Activated CD8-positive, alpha-beta memory T cell treated with anti-CD3 and anti-CD28 coated beads, Interleukin-2, amount 10 ng/mL, durations not matched to agents 7 days and 5 days (primary cell): ENCODE data around the gene CHSY3. TPM values are rescaled to one million over a fixed set of nuclear protein-coding genes. Genes with fewer than 3 reads are reported as not detected.

ENCODE experiments used
- ATAC-seq: fragments of 150-1000 bp; cut with Tn5 transposase; one replicate; pipeline ENCODE4 v1.10.0; 2021; ENCODE audit warnings: moderate library complexity
- CTCF ChIA-PET: fragments of 350-600 bp; sonication (Branson Sonifier 250); formaldehyde crosslinking; loops from one replicate; lab custom pipeline; 2021; ENCODE audit warnings: antibody characterized with exemption; lab: Charles Lee
- DNase-seq: peaks from one replicate; pipeline ENCODE4 v3.0.0-alpha.2; 2020
- H3K27ac Mint-ChIP-seq: one replicate; pipeline ENCODE4 v1.8.0; 2021; ENCODE audit warnings: mild to moderate bottlenecking, mixed read lengths
- H3K27me3 Mint-ChIP-seq: one replicate; pipeline ENCODE4 v1.8.0; 2021; ENCODE audit warnings: mixed read lengths
- H3K36me3 Mint-ChIP-seq: one replicate; pipeline ENCODE4 v1.8.0; 2021; ENCODE audit warnings: mild to moderate bottlenecking, mixed read lengths
- H3K4me1 Mint-ChIP-seq: one replicate; pipeline ENCODE4 v1.8.0; 2021; ENCODE audit warnings: mixed read lengths
- H3K4me3 Mint-ChIP-seq: one replicate; pipeline ENCODE4 v1.8.0; 2021; ENCODE audit warnings: mild to moderate bottlenecking, moderate library complexity, mixed read lengths
- H3K9me3 Mint-ChIP-seq: one replicate; pipeline ENCODE4 v1.8.0; 2022; ENCODE audit warnings: low read depth, mixed read lengths
- total RNA-seq, 2 experiments: library from RNA; stranded (reverse); gene quantifications; one replicate each; pipeline ENCODE4 v1.2.3, GENCODE V29; 2021

Gene CHSY3
- total RNA-seq, 2 experiments from 2014 or later, result not detected

DNA sequence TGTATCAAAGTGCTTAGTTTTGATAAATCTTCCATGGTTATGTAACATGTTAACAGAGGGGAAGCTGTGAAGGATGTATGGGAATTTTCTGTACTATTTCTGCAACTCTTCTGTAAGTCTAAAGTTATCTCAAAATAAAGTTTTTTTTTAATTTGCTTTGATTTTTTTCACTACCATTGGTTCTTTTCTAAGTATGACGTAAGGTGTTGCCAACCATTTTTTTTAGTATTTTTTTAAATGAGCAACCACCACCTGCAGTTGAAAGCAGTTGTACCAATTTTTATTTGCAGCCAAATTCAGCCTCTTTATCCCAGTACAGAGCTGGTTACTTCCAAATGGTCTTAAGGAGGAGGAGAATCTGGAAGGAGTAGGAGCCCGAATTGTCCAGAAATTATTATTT, 192.2 kb downstream of the CHSY3 start:
- no peaks in the 10 kb centered on the region for H3K4me1 Mint-ChIP-seq
- DNase-seq (no peak), ATAC-seq (no peak)
- no peak overlapping the region for H3K4me3 Mint-ChIP-seq
- no peak overlapping the region for H3K27ac Mint-ChIP-seq
- H3K36me3 Mint-ChIP-seq, result no peaks in the 10 kb centered on the region
- CTCF ChIA-PET, result no interaction called here
- H3K9me3 Mint-ChIP-seq, result no peaks in the 10 kb centered on the region
- no peaks in the 10 kb centered on the region for H3K27me3 Mint-ChIP-seq

DNA sequence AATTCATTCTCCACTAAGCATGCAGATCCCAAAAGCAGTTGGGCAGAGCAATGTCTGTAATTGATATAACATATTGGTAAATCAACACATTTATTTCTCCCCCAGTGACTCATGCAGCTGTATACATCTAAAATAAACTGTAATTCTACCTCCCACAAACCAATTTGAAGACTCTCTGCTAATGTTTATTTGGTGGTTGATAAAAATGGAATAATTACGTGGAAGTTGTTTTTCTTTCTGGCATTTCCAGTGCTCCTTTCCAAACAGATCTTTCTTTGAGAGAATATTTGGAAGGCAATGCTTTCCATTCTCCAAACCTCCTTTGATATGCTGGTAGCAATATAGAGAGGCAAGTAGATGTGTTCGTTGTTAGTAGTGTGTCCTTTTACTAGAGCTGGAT, 194.7 kb downstream of the CHSY3 start:
- Mint-ChIP-seq H3K27ac (no peak overlapping the region), H3K36me3 (no peaks in the 10 kb centered on the region), H3K27me3 (no peaks in the 10 kb centered on the region), H3K4me1 (no peaks in the 10 kb centered on the region), H3K4me3 (no peak overlapping the region), H3K9me3 (no peaks in the 10 kb centered on the region)
- ATAC-seq (no peak), DNase-seq (no peak)
- CTCF ChIA-PET, result no interaction called here

DNA sequence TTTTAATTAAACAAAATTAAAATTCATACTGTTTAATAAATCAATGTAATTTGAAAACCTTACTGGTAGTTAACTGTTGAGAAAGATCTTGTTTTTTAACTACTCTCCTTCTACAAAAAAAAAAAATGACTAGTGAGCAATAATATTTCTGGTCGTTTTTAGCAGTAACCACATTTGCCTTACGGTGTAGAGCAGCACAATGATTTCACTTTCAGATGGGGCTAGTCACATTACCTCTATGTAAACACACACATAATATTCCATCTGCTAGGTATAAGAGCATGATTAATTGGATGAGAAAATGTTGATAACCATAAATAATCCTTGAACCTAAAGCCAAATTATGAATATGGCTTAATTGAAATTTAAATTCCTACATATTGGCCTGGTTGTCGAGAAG, 198.1 kb downstream of the CHSY3 start:
- no peak overlapping the region for H3K4me3 Mint-ChIP-seq
- CTCF ChIA-PET, result no interaction called here
- no peaks in the 10 kb centered on the region for H3K9me3 Mint-ChIP-seq
- DNase-seq (no peak), ATAC-seq (no peak)
- H3K36me3 Mint-ChIP-seq, result no peaks in the 10 kb centered on the region
- H3K27ac Mint-ChIP-seq, result no peak overlapping the region
- no peaks in the 10 kb centered on the region for H3K4me1 Mint-ChIP-seq
- H3K27me3 Mint-ChIP-seq, result no peaks in the 10 kb centered on the region

DNA sequence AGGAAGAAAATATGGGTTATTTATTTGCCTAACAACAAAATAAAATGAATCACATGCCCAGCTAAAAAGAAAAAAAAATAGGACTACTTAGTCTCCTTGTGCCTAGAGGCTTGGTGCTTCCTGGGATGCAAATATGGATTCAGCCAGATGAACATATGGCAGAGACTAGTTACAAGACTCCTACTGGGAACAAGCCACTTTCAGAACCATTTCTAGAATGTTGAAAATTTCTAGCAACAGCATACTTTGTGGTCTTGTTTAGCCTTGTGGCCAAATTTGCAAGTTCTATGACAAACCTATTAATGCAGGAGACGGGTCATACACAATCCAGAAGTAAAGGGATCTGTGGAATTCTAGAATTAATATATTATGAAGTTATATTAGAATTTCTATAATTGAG, 198.7 kb downstream of the CHSY3 start:
- Mint-ChIP-seq H3K9me3 (no peaks in the 10 kb centered on the region), H3K4me3 (no peak overlapping the region), H3K36me3 (no peaks in the 10 kb centered on the region), H3K27me3 (no peaks in the 10 kb centered on the region), H3K4me1 (no peaks in the 10 kb centered on the region), H3K27ac (no peak overlapping the region)
- DNase-seq (no peak), ATAC-seq (no peak)
- CTCF ChIA-PET, result no interaction called here

DNA sequence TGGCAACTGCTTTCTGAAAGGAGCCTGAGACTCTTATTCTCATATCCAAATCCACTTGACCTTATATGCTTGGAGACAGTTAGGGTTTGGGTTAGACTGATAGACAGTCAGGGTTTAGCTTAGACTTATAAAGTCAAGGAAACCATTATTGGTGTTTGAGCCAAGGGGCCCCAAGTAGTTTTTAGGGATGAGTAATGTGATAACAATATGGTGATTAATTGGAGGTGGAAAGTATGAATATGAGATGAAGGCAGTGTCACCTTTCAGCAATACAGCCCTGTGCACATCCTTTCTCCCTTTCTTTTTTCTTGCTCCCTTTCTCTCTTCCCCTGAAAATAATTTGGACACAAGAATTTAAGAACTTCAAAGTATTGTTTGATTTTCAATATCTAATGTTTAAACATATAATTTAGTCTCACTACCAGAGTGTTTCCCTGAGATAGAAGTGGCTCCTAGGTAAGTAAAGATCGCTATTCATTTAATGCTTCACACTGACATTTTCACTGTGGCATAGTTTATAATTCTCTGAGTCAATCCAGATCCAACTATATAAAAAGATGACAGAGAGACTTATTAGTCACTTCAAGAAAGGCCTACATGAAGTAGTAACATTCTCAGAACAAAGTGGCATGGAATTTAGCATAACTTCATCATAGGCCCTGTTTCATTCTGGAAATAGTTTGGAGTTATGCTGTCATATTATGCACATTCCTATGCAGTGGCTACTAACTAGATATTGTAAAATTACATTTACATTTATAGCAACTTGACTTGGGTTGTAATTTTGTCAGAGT, 200.8 kb downstream of the CHSY3 start:
- DNase-seq (no peak), ATAC-seq (no peak)
- H3K9me3 Mint-ChIP-seq, result no peaks in the 10 kb centered on the region
- CTCF ChIA-PET, result no interaction called here
- H3K27me3 Mint-ChIP-seq, result no peaks in the 10 kb centered on the region
- H3K4me1 Mint-ChIP-seq, result no peaks in the 10 kb centered on the region
- no peak overlapping the region for H3K27ac Mint-ChIP-seq
- H3K4me3 Mint-ChIP-seq, result no peak overlapping the region
- H3K36me3 Mint-ChIP-seq, result no peaks in the 10 kb centered on the region

DNA sequence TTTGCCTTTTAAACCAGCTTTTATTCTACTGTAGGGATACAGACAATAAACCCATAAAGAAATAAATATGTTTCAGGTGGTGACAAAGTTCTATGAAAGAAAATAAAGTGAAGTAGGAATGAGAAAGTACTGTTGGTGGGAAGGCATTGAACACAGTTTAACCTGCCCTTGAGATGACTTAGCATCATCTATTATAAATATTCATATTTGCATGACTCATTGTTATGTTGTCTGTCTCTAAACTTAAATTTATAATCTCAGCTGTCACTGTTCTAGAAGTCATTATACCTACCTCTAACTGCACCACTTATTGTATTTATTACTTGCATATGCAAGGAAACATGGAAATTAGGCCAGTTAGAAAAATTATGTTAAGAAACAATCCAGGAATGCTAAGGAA, 202.2 kb downstream of the CHSY3 start:
- Mint-ChIP-seq H3K27me3 (no peaks in the 10 kb centered on the region), H3K4me1 (no peaks in the 10 kb centered on the region), H3K27ac (no peak overlapping the region), H3K4me3 (no peak overlapping the region), H3K36me3 (no peaks in the 10 kb centered on the region), H3K9me3 (no peaks in the 10 kb centered on the region)
- CTCF ChIA-PET, result no interaction called here
- DNase-seq (no peak), ATAC-seq (no peak)

DNA sequence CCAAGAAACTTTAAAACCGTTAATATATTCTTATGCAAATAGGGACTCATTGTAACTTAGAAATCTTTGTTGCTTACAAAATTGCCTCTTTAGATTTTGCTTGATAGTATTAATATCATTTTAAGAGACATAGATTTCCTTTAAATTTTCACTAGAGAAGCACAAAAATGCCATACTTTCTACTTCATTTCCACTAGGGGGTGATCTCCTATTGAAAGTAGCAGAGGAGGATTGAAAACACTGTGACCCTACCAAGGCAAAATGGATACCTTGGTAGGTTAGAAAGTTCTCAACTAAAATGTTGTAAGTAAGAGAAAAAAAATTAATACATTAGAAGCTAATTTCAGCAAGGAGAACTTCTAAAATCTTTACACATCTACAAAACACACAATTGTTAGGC, 204.9 kb downstream of the CHSY3 start:
- DNase-seq, result no peak

DNA sequence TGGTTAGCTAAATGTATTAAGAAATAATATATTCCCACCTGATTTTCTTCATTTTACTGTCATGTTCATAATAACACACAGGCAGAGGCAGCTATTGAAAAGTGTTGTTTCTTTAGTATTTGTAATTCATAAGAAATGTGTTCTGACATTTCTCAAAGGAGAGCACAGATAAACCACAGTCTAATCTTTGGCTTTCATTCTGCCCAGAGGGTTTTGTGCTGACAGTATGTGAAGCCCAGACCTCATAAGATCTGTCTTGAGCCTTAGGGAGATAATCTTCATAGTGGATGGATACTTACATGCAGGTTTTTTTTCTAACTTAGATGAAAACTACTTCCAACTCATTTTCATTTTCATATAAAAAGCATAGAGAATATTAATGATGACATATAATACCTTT, 206.1 kb downstream of the CHSY3 start:
- ATAC-seq (no peak), DNase-seq (no peak)
- H3K9me3 Mint-ChIP-seq, result no peaks in the 10 kb centered on the region
- no peaks in the 10 kb centered on the region for H3K36me3 Mint-ChIP-seq
- no peaks in the 10 kb centered on the region for H3K27me3 Mint-ChIP-seq
- H3K27ac Mint-ChIP-seq, result no peak overlapping the region
- no peaks in the 10 kb centered on the region for H3K4me1 Mint-ChIP-seq
- H3K4me3 Mint-ChIP-seq, result no peak overlapping the region
- CTCF ChIA-PET, result no interaction called here

More for the DNA sequence above, 204.9 kb downstream of the CHSY3 start:
- no peaks in the 10 kb centered on the region for H3K36me3 Mint-ChIP-seq
- no peaks in the 10 kb centered on the region for H3K27me3 Mint-ChIP-seq
- no peak overlapping the region for H3K27ac Mint-ChIP-seq
- no peak overlapping the region for H3K4me3 Mint-ChIP-seq
- ATAC-seq, result no peak
- H3K9me3 Mint-ChIP-seq, result no peaks in the 10 kb centered on the region
- CTCF ChIA-PET, result no interaction called here
- H3K4me1 Mint-ChIP-seq, result no peaks in the 10 kb centered on the region

DNA sequence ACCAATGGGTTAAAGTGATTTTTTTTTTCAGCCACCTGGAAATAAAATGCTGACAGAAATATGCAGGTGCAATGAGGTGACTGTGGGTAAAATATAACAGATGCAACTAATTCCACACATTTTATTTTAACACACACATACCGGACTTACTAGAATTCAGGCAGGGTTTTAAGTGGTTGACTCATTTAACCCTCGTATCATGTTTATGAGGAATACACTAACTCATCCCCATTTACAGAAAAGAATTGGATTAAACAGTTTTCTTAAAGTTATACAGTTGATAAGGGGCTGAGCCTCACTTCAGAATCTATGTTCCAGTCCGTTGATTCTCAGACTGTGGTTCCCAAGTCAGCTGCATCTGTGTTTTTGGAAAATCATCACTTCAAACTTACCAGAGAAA, 207.5 kb downstream of the CHSY3 start:
- no peak for ATAC-seq
- Mint-ChIP-seq H3K4me3 (no peak overlapping the region), H3K4me1 (no peaks in the 10 kb centered on the region), H3K27me3 (no peaks in the 10 kb centered on the region), H3K9me3 (no peaks in the 10 kb centered on the region), H3K36me3 (no peaks in the 10 kb centered on the region), H3K27ac (no peak overlapping the region)
- DNase-seq, result no peak
- CTCF ChIA-PET, result no interaction called here

DNA sequence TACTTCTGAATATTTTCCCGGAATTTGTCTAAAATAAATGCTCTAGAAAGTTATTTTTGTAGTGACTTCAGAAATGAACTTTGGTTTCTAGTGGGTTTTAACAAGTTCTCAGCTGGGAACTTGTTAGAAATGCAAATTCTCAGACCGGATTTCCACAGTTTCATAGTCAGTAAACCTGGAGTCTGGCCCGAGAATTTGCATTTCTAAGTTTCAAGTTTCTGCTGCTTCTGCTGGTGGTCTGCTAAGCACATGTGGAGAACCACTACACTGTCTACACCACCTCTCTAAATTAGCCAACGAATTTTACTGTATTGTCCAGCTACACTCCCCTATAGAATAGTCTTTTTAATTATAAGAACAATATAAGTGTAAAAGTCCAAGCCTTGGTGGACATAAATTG, 208.0 kb downstream of the CHSY3 start:
- DNase-seq (no peak), ATAC-seq (no peak)
- Mint-ChIP-seq H3K27ac (no peak overlapping the region), H3K36me3 (no peaks in the 10 kb centered on the region), H3K4me1 (no peaks in the 10 kb centered on the region), H3K9me3 (no peaks in the 10 kb centered on the region), H3K4me3 (no peak overlapping the region), H3K27me3 (no peaks in the 10 kb centered on the region)
- CTCF ChIA-PET, result no interaction called here

DNA sequence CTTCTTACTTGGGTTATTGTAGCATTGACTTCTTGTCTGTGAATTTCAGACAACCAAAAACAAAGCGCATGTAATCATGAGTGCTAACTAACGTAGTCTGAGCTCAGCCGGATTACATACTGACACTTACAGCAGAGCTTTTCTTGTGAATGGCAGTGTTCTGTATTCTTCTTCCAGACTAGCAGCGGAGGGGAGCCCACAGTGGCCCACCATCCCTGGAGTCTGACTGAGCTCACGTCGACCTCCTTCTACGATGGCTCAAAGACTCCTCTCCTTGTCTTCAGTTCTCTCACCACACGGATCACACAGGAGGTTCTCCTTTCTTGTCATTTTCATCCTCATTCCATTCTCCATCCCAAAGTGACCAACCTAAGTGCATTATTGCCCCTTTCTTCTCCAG, 211.4 kb downstream of the CHSY3 start:
- Mint-ChIP-seq H3K36me3 (no peaks in the 10 kb centered on the region), H3K27me3 (peaks cover 4% of the 10 kb centered on the region), H3K9me3 (no peaks in the 10 kb centered on the region), H3K4me1 (no peaks in the 10 kb centered on the region), H3K4me3 (no peak overlapping the region), H3K27ac (no peak overlapping the region)
- CTCF ChIA-PET, result no interaction called here
- DNase-seq (no peak), ATAC-seq (no peak)

DNA sequence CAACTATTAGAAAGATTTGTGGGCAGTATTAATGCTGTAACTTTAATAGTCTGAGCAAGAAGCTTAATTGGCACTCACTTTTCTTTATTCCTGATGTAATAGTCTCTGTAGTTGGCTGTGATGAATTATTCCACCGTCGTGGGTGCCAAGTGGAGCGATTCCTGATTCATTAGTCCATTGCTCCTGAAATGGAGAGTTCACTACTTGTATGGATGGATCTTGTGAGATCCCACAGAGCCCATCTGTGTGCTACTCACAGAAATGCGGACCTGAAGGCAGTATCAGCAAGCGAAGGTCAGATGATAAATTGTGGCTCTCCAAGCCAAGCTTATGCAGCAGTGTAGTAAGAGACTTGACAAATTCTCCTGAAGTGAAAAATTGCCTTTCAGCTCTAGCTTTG, 212.2 kb downstream of the CHSY3 start:
- Mint-ChIP-seq H3K4me1 (no peaks in the 10 kb centered on the region), H3K27ac (no peak overlapping the region), H3K36me3 (no peaks in the 10 kb centered on the region), H3K4me3 (no peak overlapping the region), H3K27me3 (peaks cover 4% of the 10 kb centered on the region), H3K9me3 (no peaks in the 10 kb centered on the region)
- ATAC-seq (no peak), DNase-seq (no peak)
- CTCF ChIA-PET, result no interaction called here

DNA sequence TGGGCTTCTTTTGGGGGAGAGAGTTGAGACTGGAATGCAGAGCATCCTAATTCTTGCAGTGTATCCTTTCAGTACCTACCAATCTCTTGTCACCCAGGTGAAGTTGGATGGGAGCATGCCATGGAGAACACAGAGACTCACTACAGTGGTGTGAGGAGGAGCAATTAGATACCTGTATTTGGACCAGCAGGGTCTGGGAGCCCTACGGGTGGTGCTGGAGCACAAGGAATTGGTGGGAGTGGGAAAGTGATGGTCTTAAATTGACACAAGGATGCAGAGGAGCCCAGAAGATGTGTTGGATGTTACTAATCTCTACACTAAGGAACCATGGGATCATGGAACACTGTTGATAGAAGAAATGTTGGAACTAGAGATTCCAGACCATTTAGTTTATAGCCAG, 212.7 kb downstream of the CHSY3 start:
- Mint-ChIP-seq H3K4me3 (no peak overlapping the region), H3K9me3 (no peaks in the 10 kb centered on the region), H3K27ac (no peak overlapping the region), H3K36me3 (no peaks in the 10 kb centered on the region), H3K4me1 (no peaks in the 10 kb centered on the region), H3K27me3 (peaks cover 4% of the 10 kb centered on the region)
- ATAC-seq (no peak), DNase-seq (no peak)
- CTCF ChIA-PET, result no interaction called here

DNA sequence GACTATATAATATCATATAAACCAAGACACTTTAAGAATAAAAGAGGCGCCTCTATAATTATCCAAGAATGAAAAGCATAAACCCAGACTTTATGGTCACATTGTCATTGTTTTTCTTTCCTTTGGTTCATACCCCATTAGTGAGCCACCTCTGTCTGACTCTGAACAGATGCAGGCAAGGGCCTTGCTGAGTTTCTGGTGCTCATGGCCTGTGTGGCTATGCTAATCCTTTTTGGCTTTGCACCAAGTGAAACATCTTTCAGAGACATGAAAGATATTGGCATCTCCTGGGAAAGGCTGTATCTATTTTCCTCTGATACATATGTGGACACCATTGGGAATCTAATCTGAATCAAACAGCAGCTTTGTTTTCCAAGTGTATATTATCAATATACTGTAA, 222.5 kb downstream of the CHSY3 start:
- ATAC-seq (no peak), DNase-seq (no peak)
- Mint-ChIP-seq H3K4me3 (no peak overlapping the region), H3K36me3 (no peaks in the 10 kb centered on the region), H3K4me1 (no peaks in the 10 kb centered on the region), H3K27ac (no peak overlapping the region), H3K27me3 (peaks cover 2% of the 10 kb centered on the region), H3K9me3 (no peaks in the 10 kb centered on the region)
- CTCF ChIA-PET, result no interaction called here

DNA sequence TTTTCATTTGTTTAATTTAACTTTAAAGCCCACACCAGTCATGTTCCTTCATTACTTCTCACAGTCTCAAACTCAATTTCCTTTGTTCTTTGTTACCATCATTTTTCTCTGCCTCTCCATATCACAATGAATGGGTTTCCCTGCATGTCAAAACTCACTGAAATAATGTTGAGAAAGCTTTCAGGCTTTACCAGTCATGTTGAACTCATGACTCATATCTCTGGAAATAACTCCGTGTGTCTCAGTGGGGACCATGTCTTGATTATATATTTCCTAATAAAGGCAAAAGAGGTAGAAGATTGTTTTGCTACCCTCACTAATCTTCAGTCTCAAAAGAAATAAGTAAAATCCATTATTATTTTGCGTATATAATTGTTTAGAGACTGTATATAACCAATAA, 231.2 kb downstream of the CHSY3 start:
- Mint-ChIP-seq H3K4me3 (no peak overlapping the region), H3K4me1 (no peaks in the 10 kb centered on the region), H3K36me3 (no peaks in the 10 kb centered on the region), H3K27ac (no peak overlapping the region), H3K9me3 (no peaks in the 10 kb centered on the region), H3K27me3 (no peaks in the 10 kb centered on the region)
- CTCF ChIA-PET, result no interaction called here
- DNase-seq (no peak), ATAC-seq (no peak)
